Renal pelvis (tissue), 3 donors: ENCODE results near the gene GLOD5. TPM values are rescaled to one million over a fixed set of nuclear protein-coding genes. Genes with fewer than 3 reads are reported as not detected.

Source experiments
- polyA plus RNA-seq, 3 donors: library from polyadenylated mRNA; unstranded; fragments of 120-200 nt; gene quantifications; one replicate each; pipeline ENCODE4 v1.2.1, GENCODE V29; 2013; ENCODE audit not compliant: insufficient read length in 3 of 3

The GLOD5 gene
- polyA plus RNA-seq, 3 donors, result 0.79 to 1.4 (median 1.2) TPM

Other genes with a start within 250 kb of the GLOD5 start
- gene EBP, start 239.9 kb upstream of the GLOD5 start, polyA plus RNA-seq, result 10 to 100 TPM; 78.3 to 82.8 (median 82.4) TPM
- 10 to 100 TPM; 11.1 to 12.5 (median 11.7) TPM for gene TBC1D25, start 222.0 kb upstream of the GLOD5 start, polyA plus RNA-seq
- gene RBM3, start 187.3 kb upstream of the GLOD5 start, polyA plus RNA-seq, result 100 to 1,000 TPM; 220 to 346 (median 304) TPM
- gene WDR13, start 164.3 kb upstream of the GLOD5 start, polyA plus RNA-seq, result 100 to 1,000 TPM; 145 to 177 (median 154) TPM
- 1 to 10 TPM; 2.7 to 4.9 (median 4.0) TPM for gene WAS, start 77.9 kb upstream of the GLOD5 start, polyA plus RNA-seq
- 1 to 10 TPM; 7.0 to 8.2 (median 7.7) TPM for gene SUV39H1, start 65.0 kb upstream of the GLOD5 start, polyA plus RNA-seq
- gene GATA1, start 24.8 kb downstream of the GLOD5 start, polyA plus RNA-seq, result under 1 TPM; 0.44 to 0.87 (median 0.54) TPM
- gene HDAC6, start 40.3 kb downstream of the GLOD5 start, polyA plus RNA-seq, result 100 to 1,000 TPM; 165 to 202 (median 198) TPM
- under 1 TPM in 2 of 3 donors, not detected in 1; 0.13 to 0.24 TPM for gene ERAS, start 64.8 kb downstream of the GLOD5 start, polyA plus RNA-seq
- 10 to 100 TPM; 14.1 to 20.0 (median 14.9) TPM for gene PCSK1N, start 73.9 kb downstream of the GLOD5 start, polyA plus RNA-seq
- gene TIMM17B, start 136.0 kb downstream of the GLOD5 start, polyA plus RNA-seq, result 10 to 100 TPM; 43.6 to 58.7 (median 52.7) TPM
- 10 to 100 TPM; 76.5 to 86.0 (median 84.2) TPM for gene PQBP1, start 136.2 kb downstream of the GLOD5 start, polyA plus RNA-seq
- 10 to 100 TPM; 28.7 to 38.8 (median 36.5) TPM for gene SLC35A2, start 149.9 kb downstream of the GLOD5 start, polyA plus RNA-seq
- gene PIM2, start 157.3 kb downstream of the GLOD5 start, polyA plus RNA-seq, result 1 to 10 TPM; 6.5 to 7.9 (median 6.9) TPM
- gene OTUD5, start 195.9 kb downstream of the GLOD5 start, polyA plus RNA-seq, result 10 to 100 TPM; 65.9 to 68.3 (median 66.0) TPM
- 1 to 10 TPM; 2.9 to 3.9 (median 3.0) TPM for gene KCND1, start 210.1 kb downstream of the GLOD5 start, polyA plus RNA-seq
- gene GRIPAP1, start 240.5 kb downstream of the GLOD5 start, polyA plus RNA-seq, result 10 to 100 TPM; 46.7 to 66.3 (median 62.1) TPM